ENCODE results near the gene STS. TPM values are rescaled to one million over a fixed set of nuclear protein-coding genes. Genes with fewer than 3 reads are reported as not detected.

STS gene
- total and polyA plus RNA-seq, 2 of the 4 experiments (the other 2 are of a cell fraction) = 2.6 to 3.4 TPM

GRCh38 chrX:7115557-7115956 lies 32.0 kb upstream of the STS start:
- POLR2A ChIA-PET (ENCODE audit: unreplicated experiment) = no interaction called here

More at GRCh38 chrX:7115557-7115956, 32.0 kb upstream of the STS start:
- no peak overlapping the region for H3K14ac ChIP-seq (replicated peaks; ENCODE audit: low read depth, low read length)
- H4K91ac ChIP-seq (ENCODE audit: insufficient read depth, low read depth, low read length) = no peak overlapping the region
- no peak overlapping the region for H2BK20ac ChIP-seq (ENCODE audit: low read depth, low read length)
- ATAC-seq (ENCODE audit: low read depth) (peak; percentile 24; the same call in 1 of the 2 replicates), DNase-seq (no peak)
- no CpG with 5 or more reads among the region's 6 CpGs for WGBS, 2 experiments (ENCODE audit: extremely low coverage in 2 of 2, insufficient read length in 1 of 2)
- H2AK9ac ChIP-seq (replicated peaks; ENCODE audit: low read depth, low read length, poor library complexity) = no peak overlapping the region
- H3K9me1 ChIP-seq (ENCODE audit: insufficient read depth, low read length) = peaks cover 2% of the 10 kb centered on the region; the same call in 1 of the 2 replicates
- H3K4ac ChIP-seq (ENCODE audit: low read depth, low read length) = no peak overlapping the region
- H4K8ac ChIP-seq (ENCODE audit: low read depth in 2 of 2, low read length in 2 of 2) = no peak overlapping the region
- H2BK120ac ChIP-seq (ENCODE audit: low read depth, low read length) = no peak overlapping the region
- no peak overlapping the region for H4K5ac ChIP-seq (ENCODE audit: low read depth, low read length)
- no peak overlapping the region for H3K23ac ChIP-seq (ENCODE audit: low read depth, low read length)
- no peaks in the 10 kb centered on the region for H3K27me3 ChIP-seq (ENCODE audit: control insufficient read depth, insufficient read depth, low read length)
- no peaks in the 10 kb centered on the region for H3K9me3 ChIP-seq (ENCODE audit: control insufficient read depth, insufficient read depth, low read length)
- H3K36me3 ChIP-seq (ENCODE audit: control insufficient read depth, insufficient read depth, low read length) = no peaks in the 10 kb centered on the region
- H2BK15ac ChIP-seq (ENCODE audit: low read depth, low read length) = no peak overlapping the region
- dilution Hi-C loops (cut with HindIII; ENCODE audit: low sequenced_read_pairs, unreplicated experiment) (no loop called here), in situ Hi-C loops (cut with MboI; ENCODE audit: low sequenced_read_pairs) (no loop called here), intact Hi-C loops (cut with micrococcal nuclease) (no loop called here)
- no peak overlapping the region for H3K4me2 ChIP-seq (ENCODE audit: low read depth, low read length)
- H3K56ac ChIP-seq (ENCODE audit: extremely low read depth, insufficient read depth, low read length) = no peak overlapping the region
- no peak overlapping the region for H2AK5ac ChIP-seq (ENCODE audit: low read depth, low read length)
- TF ChIP-seq FOS (IDR thresholded peaks at IDR 0.05; ENCODE audit: low read depth, low read length) = no peak
- no peak for TF ChIP-seq BHLHE40 (IDR thresholded peaks at IDR 0.05; ENCODE audit: low read depth, low read length)
- no peak for TF ChIP-seq CHD1 (IDR thresholded peaks at IDR 0.05; ENCODE audit: low read depth, low read length)
- TF ChIP-seq CEBPB (IDR thresholded peaks at IDR 0.05; ENCODE audit: low read depth, low read length) = no peak
- no peak for TF ChIP-seq NFE2L2 (IDR thresholded peaks at IDR 0.05; ENCODE audit: low read depth, low read length)
- TF ChIP-seq RCOR1 (IDR thresholded peaks at IDR 0.05; ENCODE audit: insufficient replicate concordance, low read length) = no peak
- TF ChIP-seq RAD21 (IDR thresholded peaks at IDR 0.05; ENCODE audit: low read length) = no peak
- no peak for TF ChIP-seq MAZ (IDR thresholded peaks at IDR 0.05; ENCODE audit: borderline replicate concordance, low read depth, low read length)
- TF ChIP-seq RFX5 (IDR thresholded peaks at IDR 0.05; ENCODE audit: low read depth, low read length) = no peak
- no peak for TF ChIP-seq SMC3 (IDR thresholded peaks at IDR 0.05; ENCODE audit: low read depth, low read length)
- peaks cover 34 to 38% of the 10 kb centered on the region in 2 experiments for H3K79me1 ChIP-seq (ENCODE audit: low read depth in 1 of 2, low read length in 2 of 2)
- H2AFZ ChIP-seq (replicated peaks; ENCODE audit: low read length, poor library complexity) = no peak overlapping the region
- H2BK5ac ChIP-seq (ENCODE audit: low read depth, low read length, poor library complexity, severe bottlenecking) = no peak overlapping the region
- H4K20me1 ChIP-seq (ENCODE audit: insufficient read depth, low read length) = peaks cover 11% of the 10 kb centered on the region; the same call in 1 of the 2 replicates
- no peak overlapping the region for H3K18ac ChIP-seq (ENCODE audit: low read depth, low read length)
- peaks cover 2% of the 10 kb centered on the region; the same call in 1 of the 2 replicates for H3K4me1 ChIP-seq (ENCODE audit: control insufficient read depth, insufficient read depth, low read length)
- CTCF ChIA-PET = no interaction called here
- H3K4me3 ChIP-seq (ENCODE audit: insufficient read depth, low read depth, low read length) = no peak overlapping the region
- no peak overlapping the region for H3K27ac ChIP-seq (ENCODE audit: insufficient read depth, low read length)
- no peak overlapping the region for H3K9ac ChIP-seq (ENCODE audit: low read depth, low read length)
- no TSS peak for BruUV-seq (replicated peaks)

All from IMR-90 (cell line).